CD4-positive, CD25-positive, alpha-beta regulatory T cell (primary cell): Measurements from ENCODE around the gene STUM. TPM values are rescaled to one million over a fixed set of nuclear protein-coding genes. Genes with fewer than 3 reads are reported as not detected.

Source experiments
- ATAC-seq, 2 donors: fragments of 150-1000 bp; cut with Tn5 transposase; one replicate each; pipeline ENCODE4 v1.10.0; 2021; ENCODE audit warnings: low read depth in 2 of 2, moderate number of reproducible peaks in 2 of 2, moderate library complexity in 1 of 2
- DNase-seq, 3 donors: peaks; one replicate each; pipeline versions ENCODE4 v3.0.0 to v3.0.0-alpha.2; 2012 to 2022; ENCODE audit warnings: mixed read lengths in 1 of 3
- H3K27ac ChIP-seq: one replicate; pipeline ENCODE4 v1.7.0; 2013; ENCODE audit warnings: mild to moderate bottlenecking, low read length; ENCODE audit not compliant: insufficient read depth, poor library complexity, severe bottlenecking
- H3K27me3 ChIP-seq: one replicate; pipeline ENCODE4 v1.7.0; 2013; ENCODE audit warnings: low read length; ENCODE audit not compliant: control insufficient read depth, insufficient read depth
- H3K36me3 ChIP-seq: one replicate; pipeline ENCODE4 v1.7.0; 2013; ENCODE audit warnings: mild to moderate bottlenecking, low read length, moderate library complexity; ENCODE audit not compliant: control insufficient read depth, insufficient read depth
- H3K4me1 ChIP-seq: 2 replicates; pipeline ENCODE4 v1.7.0; 2013; ENCODE audit warnings: mild to moderate bottlenecking, low read length; ENCODE audit not compliant: insufficient read depth, control insufficient read depth, poor library complexity, severe bottlenecking
- H3K4me3 ChIP-seq: one replicate; pipeline ENCODE4 v1.7.0; 2013; ENCODE audit warnings: low read depth, mild to moderate bottlenecking, low read length, moderate library complexity
- H3K9me3 ChIP-seq, 2 experiments: 1 replicate in 1 of 2; 2 replicates in 1 of 2; pipeline ENCODE4 v1.7.0; 2013; ENCODE audit warnings: low read length in 2 of 2, mild to moderate bottlenecking in 1 of 2, moderate library complexity in 1 of 2; ENCODE audit not compliant: control insufficient read depth in 2 of 2
- H3K27ac Mint-ChIP-seq, 3 donors: one replicate each; pipeline ENCODE4 v1.8.0; 2020 to 2022; ENCODE audit warnings: mild to moderate bottlenecking in 3 of 3, mixed read lengths in 3 of 3, moderate library complexity in 2 of 3
- H3K27me3 Mint-ChIP-seq: one replicate; pipeline ENCODE4 v1.8.0; 2022; ENCODE audit warnings: mild to moderate bottlenecking, mixed read lengths
- H3K36me3 Mint-ChIP-seq: one replicate; pipeline ENCODE4 v1.8.0; 2020; ENCODE audit warnings: mixed read lengths
- H3K4me1 Mint-ChIP-seq, 4 donors: one replicate each; pipeline ENCODE4 v1.8.0; 2020 to 2022; ENCODE audit warnings: mixed read lengths in 4 of 4, mild to moderate bottlenecking in 1 of 4
- H3K4me3 Mint-ChIP-seq, 4 donors: one replicate each; pipeline ENCODE4 v1.8.0; 2020 to 2022; ENCODE audit warnings: mild to moderate bottlenecking in 4 of 4, mixed read lengths in 4 of 4, moderate library complexity in 3 of 4
- H3K9me3 Mint-ChIP-seq, 7 donors: one replicate each; pipeline ENCODE4 v1.8.0; 2020 to 2022; ENCODE audit warnings: mixed read lengths in 7 of 7, mild to moderate bottlenecking in 3 of 7, moderate library complexity in 2 of 7
- polyA plus RNA-seq, 4 donors: library from polyadenylated mRNA; unstranded; fragments of 300-500 nt; fragmentation: Illumina TruSeq; gene quantifications; one replicate each; pipeline ENCODE4 v1.2.3, GENCODE V29; 2021
- total RNA-seq: library from RNA; stranded (reverse); gene quantifications from one replicate; pipeline ENCODE4 v1.2.3, GENCODE V29; 2022

Gene STUM
- total and polyA plus RNA-seq, 5 donors from 2014 or later = 0.03 to 0.09 (median 0.06) TPM; not detected in 2

DNA sequence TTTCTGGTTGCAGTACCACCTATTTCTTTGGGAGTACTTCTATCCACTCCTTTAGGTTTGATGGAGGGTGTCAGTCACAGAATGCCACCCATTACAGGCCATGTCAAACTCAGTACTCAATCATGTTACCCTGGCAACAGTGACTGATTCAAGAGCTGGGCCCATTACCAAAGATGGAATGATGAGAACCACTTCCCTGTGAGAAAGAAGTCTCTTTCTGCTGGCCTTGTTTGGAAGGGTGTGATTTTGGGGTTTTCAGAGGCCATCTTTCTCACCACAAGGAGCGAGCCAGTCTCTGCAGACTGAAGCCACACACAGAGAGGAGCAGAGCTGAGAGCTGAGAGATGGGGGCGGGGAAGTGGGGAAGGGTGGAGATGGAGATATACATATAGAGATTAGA, 13.9 kb upstream of the STUM start:
- DNase-seq (no peak), ATAC-seq (no peak)
- Histone ChIP-seq H3K4me1 (no peaks in the 10 kb centered on the region), H3K36me3 (no peaks in the 10 kb centered on the region), H3K27ac (no peak overlapping the region), H3K4me3 (no peak overlapping the region), H3K9me3 (no peaks in the 10 kb centered on the region), H3K27me3 (peaks cover 13% of the 10 kb centered on the region)
- Mint-ChIP-seq H3K27me3 (peaks cover 27% of the 10 kb centered on the region), H3K9me3 (no peaks in the 10 kb centered on the region), H3K4me1 (no peaks in the 10 kb centered on the region), H3K36me3 (no peaks in the 10 kb centered on the region), H3K27ac (no peak overlapping the region), H3K4me3 (no peak overlapping the region)

DNA sequence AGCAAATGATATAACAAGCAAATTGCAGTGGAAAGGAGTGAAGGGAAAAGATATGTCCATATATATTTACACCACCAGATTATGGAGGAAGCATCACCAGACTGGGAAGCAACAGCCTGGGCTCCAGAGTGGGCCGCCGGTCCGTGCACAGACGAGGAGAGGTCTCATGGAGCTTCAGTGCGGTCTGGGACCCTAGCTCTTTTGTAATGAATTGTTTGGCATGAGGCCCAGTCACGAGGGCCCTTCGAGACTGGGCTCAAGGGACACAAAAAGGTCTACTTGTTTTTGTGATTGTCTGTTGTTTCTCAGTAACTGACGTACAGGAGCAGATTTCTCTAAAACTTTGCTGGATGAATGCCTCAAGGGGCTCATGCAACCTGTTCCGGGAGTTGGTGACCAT, 12.9 kb upstream of the STUM start:
- no peak overlapping the region for H3K4me3 Mint-ChIP-seq
- no peak overlapping the region for H3K27ac Mint-ChIP-seq
- H3K9me3 ChIP-seq = no peaks in the 10 kb centered on the region
- H3K9me3 Mint-ChIP-seq = no peaks in the 10 kb centered on the region
- H3K4me3 ChIP-seq = no peak overlapping the region
- no peaks in the 10 kb centered on the region for H3K4me1 ChIP-seq
- no peaks in the 10 kb centered on the region for H3K36me3 Mint-ChIP-seq
- H3K27me3 ChIP-seq = peaks cover 13% of the 10 kb centered on the region
- peaks cover 24% of the 10 kb centered on the region for H3K27me3 Mint-ChIP-seq
- no peaks in the 10 kb centered on the region for H3K36me3 ChIP-seq
- H3K4me1 Mint-ChIP-seq = no peaks in the 10 kb centered on the region
- no peak for DNase-seq
- H3K27ac ChIP-seq = no peak overlapping the region
- no peak for ATAC-seq

DNA sequence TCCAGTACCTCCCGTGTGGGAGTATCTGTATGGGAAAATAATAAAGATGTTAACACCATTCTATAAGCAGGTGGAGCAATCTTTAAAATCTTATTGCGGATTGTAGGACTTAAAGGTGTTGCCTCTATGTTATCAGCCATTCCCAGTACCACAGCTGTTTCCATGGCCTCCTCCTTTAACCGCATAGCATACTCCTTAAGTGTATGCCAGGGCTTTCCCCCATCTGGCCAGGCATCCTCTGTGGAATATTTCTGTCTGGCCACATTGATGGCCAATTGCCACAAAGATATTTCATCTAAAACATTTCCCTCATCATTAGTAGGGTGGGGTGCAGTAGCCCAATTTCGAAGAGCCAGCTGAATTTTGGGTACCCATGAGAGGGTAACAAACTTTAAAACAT, 7.3 kb upstream of the STUM start:
- Mint-ChIP-seq H3K4me3 (no peak overlapping the region), H3K27me3 (peaks cover 35% of the 10 kb centered on the region), H3K36me3 (no peaks in the 10 kb centered on the region), H3K4me1 (no peaks in the 10 kb centered on the region), H3K9me3 (peaks cover 0 to 4% (median 0%) of the 10 kb centered on the region in 7 donors), H3K27ac (no peak overlapping the region)
- H3K9me3 ChIP-seq = no peaks in the 10 kb centered on the region
- DNase-seq (no peak), ATAC-seq (no peak)
- H3K27me3 ChIP-seq = peaks cover 4% of the 10 kb centered on the region
- no peaks in the 10 kb centered on the region for H3K4me1 ChIP-seq
- no peaks in the 10 kb centered on the region for H3K36me3 ChIP-seq
- no peak overlapping the region for H3K4me3 ChIP-seq
- no peak overlapping the region for H3K27ac ChIP-seq

DNA sequence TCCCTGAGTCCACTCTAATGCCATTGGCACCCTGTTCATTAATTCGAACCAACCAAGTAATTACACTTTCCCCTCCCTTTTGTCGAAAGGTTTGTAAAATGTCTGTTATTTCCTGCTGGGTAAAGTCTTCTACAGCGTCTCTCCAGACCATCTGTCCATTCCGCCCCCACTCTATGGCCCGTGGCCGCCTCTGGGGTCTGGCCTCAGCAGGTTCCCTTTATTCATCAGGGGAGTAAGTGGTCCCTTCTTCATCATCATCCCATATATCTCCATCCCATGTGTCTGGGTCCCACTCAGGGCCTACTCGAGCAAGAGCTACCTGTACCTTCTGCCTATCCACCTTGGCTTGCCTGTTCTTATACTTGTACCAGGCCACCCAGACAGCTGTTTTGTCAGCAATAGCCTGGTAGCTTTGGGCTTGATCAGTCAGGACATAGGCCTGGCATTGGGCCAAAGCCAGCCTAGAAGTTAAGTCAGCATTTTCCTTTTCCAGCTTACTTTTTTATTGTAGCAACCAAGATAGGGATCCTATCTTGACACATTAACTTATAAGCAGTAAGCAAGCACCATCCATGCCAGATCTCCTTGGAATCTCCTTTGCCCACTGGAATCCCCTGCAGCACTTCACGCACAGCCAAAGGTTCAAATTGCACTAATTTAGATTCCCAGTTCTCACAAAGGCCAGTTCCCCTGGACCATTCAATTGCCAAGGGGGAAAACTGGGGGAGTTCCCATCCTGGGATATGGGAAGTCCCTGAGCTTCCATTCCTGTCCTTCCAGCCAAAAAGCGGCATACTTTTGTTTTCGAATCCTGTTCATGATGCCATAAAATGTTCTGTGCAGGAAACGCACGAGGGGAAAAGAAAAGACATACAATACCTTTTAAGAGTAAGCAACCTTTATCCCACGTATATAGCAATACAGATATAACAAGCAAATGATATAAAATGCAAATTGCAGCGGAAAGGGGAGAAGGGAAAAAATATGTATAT, 6.6 kb upstream of the STUM start:
- no peaks in the 10 kb centered on the region for H3K36me3 Mint-ChIP-seq
- Histone ChIP-seq H3K4me3 (no peak overlapping the region), H3K27ac (no peak overlapping the region), H3K27me3 (peaks cover 10% of the 10 kb centered on the region), H3K9me3 (no peaks in the 10 kb centered on the region), H3K4me1 (no peaks in the 10 kb centered on the region), H3K36me3 (no peaks in the 10 kb centered on the region)
- ATAC-seq (no peak), DNase-seq (no peak)
- H3K4me1 Mint-ChIP-seq = no peaks in the 10 kb centered on the region
- peaks cover 0 to 4% (median 0%) of the 10 kb centered on the region in 7 donors for H3K9me3 Mint-ChIP-seq
- no peak overlapping the region for H3K27ac Mint-ChIP-seq
- no peak overlapping the region for H3K4me3 Mint-ChIP-seq
- peaks cover 38% of the 10 kb centered on the region for H3K27me3 Mint-ChIP-seq

DNA sequence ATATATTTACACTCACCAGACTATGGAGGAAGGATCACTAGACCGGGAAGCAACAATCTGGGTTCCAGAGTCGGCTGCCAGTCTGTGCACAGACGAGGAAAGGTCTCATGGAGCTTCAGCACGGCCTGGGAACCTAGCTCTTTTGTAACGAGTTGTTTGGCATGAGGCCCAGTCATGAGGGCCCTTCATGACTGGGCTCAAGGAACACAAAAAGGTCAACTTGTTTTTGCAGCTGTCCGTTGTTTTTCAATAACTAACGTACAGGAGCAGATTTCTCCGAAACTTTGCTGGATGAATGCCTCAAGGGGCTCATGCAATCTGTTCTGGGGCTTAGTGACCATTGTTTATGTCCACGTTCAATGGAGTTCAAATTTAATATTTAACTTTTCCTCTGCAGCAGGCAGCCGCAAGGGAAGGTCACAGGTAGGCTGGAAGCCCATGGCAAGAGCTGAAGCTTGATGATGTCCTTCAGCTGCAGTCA, 5.9 kb upstream of the STUM start:
- Mint-ChIP-seq H3K4me1 (peaks cover 0 to 3% (median 1%) of the 10 kb centered on the region in 4 donors), H3K27me3 (peaks cover 41% of the 10 kb centered on the region), H3K4me3 (no peak overlapping the region), H3K27ac (no peak overlapping the region), H3K9me3 (peaks cover 0 to 4% (median 0%) of the 10 kb centered on the region in 7 donors), H3K36me3 (no peaks in the 10 kb centered on the region)
- DNase-seq (no peak), ATAC-seq (no peak)
- no peaks in the 10 kb centered on the region for H3K9me3 ChIP-seq
- H3K4me3 ChIP-seq = no peak overlapping the region
- H3K4me1 ChIP-seq = peaks cover 3% of the 10 kb centered on the region
- no peaks in the 10 kb centered on the region for H3K36me3 ChIP-seq
- peaks cover 10% of the 10 kb centered on the region for H3K27me3 ChIP-seq
- no peak overlapping the region for H3K27ac ChIP-seq

DNA sequence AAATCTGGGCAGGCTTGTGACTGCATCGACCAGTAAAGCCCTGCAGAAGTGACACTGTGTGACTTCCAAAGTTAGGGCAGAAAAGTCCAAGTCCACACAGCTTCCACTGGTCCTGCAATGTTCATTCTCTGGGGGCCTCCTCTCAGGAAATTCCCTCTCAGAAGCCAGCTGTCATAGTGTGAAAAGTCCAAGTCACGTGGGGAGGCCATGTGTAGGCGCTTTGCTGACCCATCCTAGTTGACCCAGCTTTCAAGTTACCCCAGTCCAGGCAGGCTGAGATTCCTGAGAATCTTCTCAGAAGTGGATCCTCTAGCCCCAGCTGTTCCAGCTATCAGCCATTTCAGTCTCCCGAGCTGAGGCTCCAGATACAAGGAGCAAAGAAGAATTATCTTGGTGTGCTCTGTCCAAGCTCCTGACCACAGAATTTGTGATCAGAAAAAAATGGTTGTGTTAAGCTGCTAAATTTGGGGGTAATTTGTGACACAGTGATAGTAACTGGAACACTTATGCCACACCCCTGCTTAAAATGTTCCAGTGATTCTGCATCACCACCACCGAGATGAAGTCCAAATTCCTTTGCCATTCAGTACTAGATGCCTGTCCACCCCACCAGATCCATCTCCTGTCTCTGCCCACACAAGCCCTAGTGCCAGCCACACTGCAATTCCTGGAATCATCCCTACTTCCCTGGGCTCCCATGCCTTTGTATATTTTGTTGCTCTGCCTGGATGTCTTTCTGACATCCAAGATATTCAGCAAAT, 2.5 kb upstream of the STUM start:
- H3K4me3 Mint-ChIP-seq = peak overlapping the region in 1 of 4 donors; percentile 17
- peaks cover 6 to 16% (median 9%) of the 10 kb centered on the region in 4 donors for H3K4me1 Mint-ChIP-seq
- no peak overlapping the region for H3K27ac Mint-ChIP-seq
- Histone ChIP-seq H3K36me3 (no peaks in the 10 kb centered on the region), H3K4me1 (peaks cover 33% of the 10 kb centered on the region), H3K4me3 (no peak overlapping the region), H3K9me3 (no peaks in the 10 kb centered on the region), H3K27me3 (peaks cover 22% of the 10 kb centered on the region), H3K27ac (no peak overlapping the region)
- H3K36me3 Mint-ChIP-seq = no peaks in the 10 kb centered on the region
- ATAC-seq (no peak), DNase-seq (no peak)
- peaks cover 59% of the 10 kb centered on the region for H3K27me3 Mint-ChIP-seq
- H3K9me3 Mint-ChIP-seq = peaks cover 0 to 4% (median 0%) of the 10 kb centered on the region in 7 donors

DNA sequence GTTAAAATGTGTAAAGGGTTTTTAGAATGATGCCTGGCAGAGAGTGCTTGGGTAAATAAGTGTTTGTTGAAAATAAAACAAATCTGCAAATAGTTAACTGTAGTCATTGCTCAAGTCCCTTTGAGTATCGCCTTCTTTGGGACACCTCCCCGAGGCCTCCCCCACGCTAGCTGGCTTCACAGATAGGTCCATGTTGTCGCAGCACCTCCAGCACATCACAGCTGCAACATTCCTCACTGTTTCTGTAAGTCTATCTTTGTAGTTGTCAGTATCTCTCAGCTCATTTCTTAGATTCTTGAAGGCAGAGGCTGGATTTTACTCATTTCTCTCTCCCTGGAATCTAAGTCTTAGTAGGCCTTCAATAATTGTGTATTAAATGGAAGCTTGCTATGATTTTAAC, 1.6 kb upstream of the STUM start:
- H3K36me3 ChIP-seq = no peaks in the 10 kb centered on the region
- H3K27ac ChIP-seq = no peak overlapping the region
- H3K27me3 ChIP-seq = peaks cover 30% of the 10 kb centered on the region
- Mint-ChIP-seq H3K36me3 (no peaks in the 10 kb centered on the region), H3K27me3 (peaks cover 62% of the 10 kb centered on the region), H3K4me3 (no peak overlapping the region), H3K9me3 (peaks cover 0 to 4% (median 0%) of the 10 kb centered on the region in 7 donors), H3K4me1 (peaks cover 6 to 16% (median 9%) of the 10 kb centered on the region in 4 donors), H3K27ac (no peak overlapping the region)
- no peak for DNase-seq
- no peak overlapping the region for H3K4me3 ChIP-seq
- ATAC-seq = no peak
- H3K9me3 ChIP-seq = no peaks in the 10 kb centered on the region
- peaks cover 33% of the 10 kb centered on the region for H3K4me1 ChIP-seq
